K562 (cell line): Measurements from ENCODE around the gene TMEM209. TPM values are rescaled to one million over a fixed set of nuclear protein-coding genes. Genes with fewer than 3 reads are reported as not detected.
"Not testable (repeated sequence)": the region's sequence is repeated elsewhere in the genome, so short reads cannot be mapped to it uniquely, and the experiment has no call there.

ENCODE experiments used
- ATAC-seq: fragments of 200-7000 bp; cut with Tn5 transposase; 3 replicates; pipeline ENCODE4 v1.9.1; 2020; ENCODE audit warnings: moderate library complexity
- BruUV-seq: library from RNA; stranded (reverse); fragments of 400-500 nt; replicated peaks from 2 replicates; lab custom pipeline; 2021; lab: Mats Ljungman, UMichigan
- CTCF ChIA-PET: fragments of 300-600 bp; formaldehyde crosslinking; extraction: SDS; loops from one replicate; lab custom pipeline; 2021; ENCODE audit warnings: low intra/inter-chr PET ratio; lab: Yijun Ruan, JAX
- POLR2A ChIA-PET: fragments of 300-600, 350-650 bp; sonication (Branson Sonifier 250); formaldehyde crosslinking; extraction: SDS; loops from one replicate; lab custom pipeline; 2021; ENCODE audit warnings: antibody characterized with exemption, inconsistent platforms; lab: Yijun Ruan, JAX
- DNase-seq, 4 experiments: peaks; one replicate each; pipeline versions ENCODE4 v3.0.0 to v3.0.0-alpha.2; 2011 to 2018; ENCODE audit warnings: low spot score in 3 of 4, mixed read lengths in 3 of 4; ENCODE audit errors: extremely low read depth in 1 of 4
- FAIRE-seq: peaks from 2 replicates; lab custom pipeline; 2011; peaks lifted over from hg19 to GRCh38; lab: Jason Lieb, UNC
- H2AFZ ChIP-seq: 2 replicates; pipeline ENCODE4 v1.6.0; 2011; ENCODE audit warnings: low read depth, low read length, control low read depth, inconsistent platforms
- H3K27ac ChIP-seq: fragments of 200-600 bp; 3 replicates; pipeline ENCODE4 v1.8.0; 2011; ENCODE audit warnings: low read depth, mild to moderate bottlenecking, control low read depth, inconsistent platforms, low read length, moderate library complexity, mixed read lengths; ENCODE audit errors: extremely low read depth
- H3K27me3 ChIP-seq, 2 experiments: fragments of 300-600 bp in 1 of 2; 2 replicates in 1 of 2; 3 replicates in 1 of 2; pipeline versions ENCODE4 v1.6.0 to v1.8.0; 2011; ENCODE audit warnings: inconsistent platforms in 2 of 2, low read length in 2 of 2, mild to moderate bottlenecking in 1 of 2, mixed read lengths in 1 of 2, moderate library complexity in 1 of 2; ENCODE audit not compliant: control insufficient read depth in 2 of 2, insufficient read depth in 2 of 2
- H3K36me3 ChIP-seq: fragments of 300-600 bp; 3 replicates; pipeline ENCODE4 v1.8.0; 2011; ENCODE audit warnings: mild to moderate bottlenecking, low read length, inconsistent platforms; ENCODE audit not compliant: control insufficient read depth, insufficient read depth
- H3K4me1 ChIP-seq, 2 experiments: fragments of 200-600 bp in 1 of 2; replicated peaks in 1 of 2; 2 replicates in 1 of 2; 3 replicates in 1 of 2; pipeline versions ENCODE4 v1.5.1 to v1.8.0; 2011; ENCODE audit warnings: inconsistent platforms in 2 of 2, low read length in 2 of 2, mild to moderate bottlenecking in 1 of 2, mixed read lengths in 1 of 2, moderate library complexity in 1 of 2; ENCODE audit not compliant: control insufficient read depth in 2 of 2, insufficient read depth in 2 of 2
- H3K4me2 ChIP-seq: 2 replicates; pipeline ENCODE4 v1.6.1; 2011; ENCODE audit warnings: low read length, control low read depth, inconsistent platforms, mixed read lengths; ENCODE audit not compliant: insufficient read depth
- H3K4me3 ChIP-seq: fragments of 200-600 bp; sonication (generic), shearing (Covaris generic); 2 replicates; pipeline ENCODE4 v1.5.1; 2016; ENCODE audit warnings: control low read depth, inconsistent platforms
- H3K79me2 ChIP-seq: fragments of 200-600 bp; 3 replicates; pipeline ENCODE4 v1.8.0; 2011; ENCODE audit warnings: low read length, inconsistent platforms; ENCODE audit not compliant: control insufficient read depth, insufficient read depth
- H3K9ac ChIP-seq, 2 experiments: 2 replicates each; pipeline versions ENCODE4 v1.6.0 to v1.6.1; 2011; ENCODE audit warnings: low read depth in 2 of 2, low read length in 2 of 2, control low read depth in 1 of 2, inconsistent platforms in 1 of 2, mild to moderate bottlenecking in 1 of 2, mixed read lengths in 1 of 2; ENCODE audit not compliant: insufficient read depth in 1 of 2
- H3K9me1 ChIP-seq: one replicate; pipeline ENCODE4 v1.6.0; 2011; ENCODE audit warnings: inconsistent platforms, mild to moderate bottlenecking, low read length, moderate library complexity; ENCODE audit not compliant: control insufficient read depth, insufficient read depth
- H3K9me3 ChIP-seq: replicated peaks from 2 replicates; pipeline ENCODE4 v1.5.1; 2011; ENCODE audit warnings: low read depth, low read length, inconsistent platforms; ENCODE audit not compliant: control insufficient read depth, insufficient read depth
- H4K20me1 ChIP-seq: replicated peaks from 2 replicates; pipeline ENCODE4 v1.6.1; 2011; ENCODE audit warnings: low read length, inconsistent platforms, mixed read lengths; ENCODE audit not compliant: control insufficient read depth, insufficient read depth
- ARID1B ChIP-seq: fragments of 450-650 bp; IDR thresholded peaks from 2 replicates; pipeline ENCODE4 v1.6.1; 2016; ENCODE audit warnings: antibody characterized with exemption, mild to moderate bottlenecking, inconsistent platforms
- C11orf30 ChIP-seq: fragments of 450-650 bp; IDR thresholded peaks from 2 replicates; pipeline ENCODE4 v1.6.1; 2016; ENCODE audit warnings: low read depth, mild to moderate bottlenecking
- CBFA2T3 ChIP-seq: fragments of 450-650 bp; IDR thresholded peaks from 2 replicates; pipeline ENCODE4 v1.6.1; 2017
- DACH1 ChIP-seq: fragments of 450-650 bp; IDR thresholded peaks from 2 replicates; pipeline ENCODE4 v1.6.1; 2018; ENCODE audit not compliant: partially characterized antibody
- DPF2 ChIP-seq: fragments of 450-650 bp; IDR thresholded peaks from 2 replicates; pipeline ENCODE4 v1.6.1; 2016
- EHMT2 ChIP-seq: fragments of 450-650 bp; IDR thresholded peaks from 2 replicates; pipeline ENCODE4 v1.6.1; 2018; ENCODE audit warnings: antibody characterized with exemption
- FOSL1 ChIP-seq: fragments of 200-800 bp; sonication (Bioruptor generic); conservative IDR thresholded peaks from 2 replicates; pipeline ENCODE4 v1.6.1; 2016; ENCODE audit warnings: missing genetic modification characterization, missing compliant biosample characterization
- GATAD2A ChIP-seq: fragments of 450-650 bp; IDR thresholded peaks from 2 replicates; pipeline ENCODE4 v1.6.1; 2017
- HDAC3 ChIP-seq: fragments of 450-650 bp; IDR thresholded peaks from 2 replicates; pipeline ENCODE4 v1.6.1; 2018; ENCODE audit warnings: borderline replicate concordance, mild to moderate bottlenecking, moderate library complexity; ENCODE audit not compliant: partially characterized antibody
- HMBOX1 ChIP-seq: sonication (generic); IDR thresholded peaks from 2 replicates; pipeline ENCODE4 v1.6.1; 2016
- POLR2A ChIP-seq: fragments of 450-650 bp; conservative IDR thresholded peaks from 2 replicates; pipeline ENCODE4 v1.6.1; 2016
- SNRNP70 ChIP-seq: fragments of 200-400 bp; formaldehyde crosslinking; optimal IDR thresholded peaks from 2 replicates; pipeline ENCODE3; 2017; ENCODE audit warnings: low read depth, low read length
- SREBF1 ChIP-seq: fragments of 150-350 bp; IDR thresholded peaks from 2 replicates; pipeline ENCODE4 v1.6.1; 2014; ENCODE audit warnings: antibody characterized with exemption, low read depth, low read length, borderline replicate concordance
- TFAP4 ChIP-seq: sonication (generic); formaldehyde crosslinking; IDR thresholded peaks from 2 replicates; pipeline ENCODE4 v1.8.0; 2022; ENCODE audit warnings: missing genetic modification reagents, mild to moderate bottlenecking, moderate library complexity, borderline replicate concordance
- ZKSCAN1 ChIP-seq: fragments of 150-350 bp; IDR thresholded peaks from 2 replicates; pipeline ENCODE4 v1.6.1; 2016; ENCODE audit warnings: low read depth, low read length
- ZNF124 ChIP-seq: sonication (generic); formaldehyde crosslinking; IDR thresholded peaks from 2 replicates; pipeline ENCODE4 v1.8.1; 2022; ENCODE audit warnings: missing genetic modification reagents
- ZNF175 ChIP-seq: fragments of 200-800 bp; sonication (Bioruptor generic); IDR thresholded peaks from 2 replicates; pipeline ENCODE4 v1.6.1; 2016; ENCODE audit warnings: low read depth, mild to moderate bottlenecking, missing genetic modification characterization, missing compliant biosample characterization
- ZNF316 ChIP-seq: fragments of 450-650 bp; IDR thresholded peaks from 2 replicates; pipeline ENCODE4 v1.6.1; 2016
- ZNF589 ChIP-seq: fragments of 200-800 bp; sonication (Bioruptor generic); IDR thresholded peaks from 2 replicates; pipeline ENCODE4 v1.6.1; 2016; ENCODE audit warnings: low read depth, missing genetic modification characterization, missing compliant biosample characterization
- WGBS: fragments of 100-300 bp; shearing (Covaris generic); methylation state at CpG from one replicate; pipeline ENCODE4 v1.1.6; 2016; ENCODE audit warnings: low coverage, mixed read lengths; ENCODE audit not compliant: insufficient coverage; ENCODE audit errors: missing lambda C conversion rate; 5-methylcytosine and 5-hydroxymethylcytosine counted together
- in situ Hi-C: fragments of 300-500 bp; cut with MboI; formaldehyde crosslinking; loops from 4 replicates; pipeline ENCODE4 v1.15.0; 2018; ENCODE audit warnings: inconsistent platforms, mixed read lengths
- intact Hi-C: fragments of 100-400 bp; cut with micrococcal nuclease; formaldehyde crosslinking; loops from 2 replicates; pipeline ENCODE4 v1.14.2; 2022
- polyA plus RNA-seq, 8 experiments: library from polyadenylated mRNA; depleted of rRNA in 4 of 8; stranded (reverse) in 5 of 8; unstranded in 3 of 8; fragments of >200 nt; fragmentation: Nextera tagmentation in 2 of 8; fragmentation: Illumina TruSeq in 1 of 8; extraction: Ambion mirVana in 2 of 8; extraction: Trizol in 1 of 8; gene quantifications; 2 replicates each; pipeline versions ENCODE4 v1.2.1 to v1.2.3, GENCODE V29; 2011 to 2014; ENCODE audit warnings: inconsistent platforms in 1 of 8, missing spikeins in 1 of 8
- total RNA-seq, 7 experiments: library from RNA; depleted of rRNA in 6 of 7; stranded (reverse); fragments of >200 nt in 6 of 7; fragmentation: Illumina TruSeq in 2 of 7; extraction: Trizol in 2 of 7; gene quantifications; 2 replicates each; pipeline versions ENCODE4 v1.2.1 to v1.2.3, GENCODE V29; 2011 to 2021; ENCODE audit warnings: low replicate concordance in 1 of 7

Gene TMEM209
- total and polyA plus RNA-seq, 9 of the 15 experiments (the other 6 are each of a cell fraction or from before 2014, with no cell fraction given): 36.8 to 116 (median 76.6) TPM

- TF ChIP-seq SREBF1 (no peak), POLR2A (no peak), SNRNP70 (no peak), EHMT2 (0 out of 2 replicates have a peak, but pooled peaks have one; percentile 23), ZKSCAN1 (no peak), ZNF589 (0 out of 2 replicates have a peak, but pooled peaks have one; percentile 23), ZNF175 (CRISPR knock-in tag) (peak; percentile 88), ZNF124 (CRISPR knock-in tag) (no peak)
- TF ChIP-seq, all 486 proteins: peak for 23
These were observed 21.1 kb upstream of the TMEM209 start (continued) for GRCh38 chr7:130226333-130226732.

GRCh38 chr7:130224923-130225322 is 19.7 kb upstream of the TMEM209 start:
- H3K9ac ChIP-seq, H3K79me2 ChIP-seq, DNase-seq, in situ Hi-C loops, H3K9me1 ChIP-seq, intact Hi-C loops, H3K4me2 ChIP-seq, H3K4me3 ChIP-seq, H3K27me3 ChIP-seq, H4K20me1 ChIP-seq, BruUV-seq, H3K36me3 ChIP-seq, CTCF ChIA-PET, H3K9me3 ChIP-seq, H3K27ac ChIP-seq: not testable (repeated sequence)
- Histone ChIP-seq H2AFZ (peak overlapping the region; percentile 32), H3K4me1 (peaks cover 7 to 11% of the 10 kb centered on the region in 2 experiments)
- POLR2A ChIA-PET: interaction anchor here (1.5 kb wide), 1 partner anchor 19 kb away, joined by 4 read pairs; the partner anchor contains the start of gene TMEM209
- 36% methylated on average over 3 of the region's 3 CpGs for WGBS
- ATAC-seq: peak; percentile 23
- TF ChIP-seq DACH1: peak; percentile 49
- TF ChIP-seq ZNF316: peak; percentile 52; the same call in 1 of the 2 replicates
- peak; percentile 57 for TF ChIP-seq FOSL1 (tag)
- TF ChIP-seq GATAD2A: 0 out of 2 replicates have a peak, but pooled peaks have one; percentile 27
- peak; percentile 25; the same call in 1 of the 2 replicates for TF ChIP-seq CBFA2T3
- TF ChIP-seq ARID1B: peak; percentile 67
- peak; percentile 62 for TF ChIP-seq DPF2
- peak; percentile 24 for TF ChIP-seq HDAC3
- peak; percentile 30; the same call in 1 of the 2 replicates for TF ChIP-seq C11orf30
- TF ChIP-seq TFAP4 (CRISPR knock-in tag): peak; percentile 53
- TF ChIP-seq HMBOX1: 0 out of 2 replicates have a peak, but pooled peaks have one; percentile 40
- peak; percentile 6 for FAIRE-seq
